H9 (cell line): ENCODE measurements around the gene ZNF292. TPM values are rescaled to one million over a fixed set of nuclear protein-coding genes. Genes with fewer than 3 reads are reported as not detected.

ENCODE experiments used
- DNase-seq: peaks from one replicate; pipeline ENCODE4 v3.0.0-alpha.2; 2017
- H2AFZ ChIP-seq: one replicate; pipeline ENCODE4 v1.6.1; 2013; ENCODE audit warnings: mild to moderate bottlenecking, low read length, control low read depth, moderate library complexity
- H2AK5ac ChIP-seq: 2 replicates; pipeline ENCODE4 v1.6.1; 2013; ENCODE audit warnings: low read length, control low read depth, mixed read lengths; ENCODE audit not compliant: insufficient read length
- H2BK120ac ChIP-seq: one replicate; pipeline ENCODE4 v1.6.1; 2013; ENCODE audit warnings: low read depth, mild to moderate bottlenecking, low read length, control low read depth, inconsistent platforms; ENCODE audit not compliant: poor library complexity, severe bottlenecking
- H2BK12ac ChIP-seq: 2 replicates; pipeline ENCODE4 v1.6.1; 2013; ENCODE audit warnings: low read length, control low read depth, mixed read lengths, low read depth; ENCODE audit not compliant: insufficient read length
- H2BK15ac ChIP-seq: 2 replicates; pipeline ENCODE4 v1.6.1; 2013; ENCODE audit warnings: low read depth, low read length, control low read depth
- H2BK20ac ChIP-seq: one replicate; pipeline ENCODE4 v1.6.1; 2013; ENCODE audit warnings: low read depth, mild to moderate bottlenecking, low read length, control low read depth, inconsistent platforms; ENCODE audit not compliant: poor library complexity, severe bottlenecking
- H2BK5ac ChIP-seq: 2 replicates; pipeline ENCODE4 v1.6.1; 2013; ENCODE audit warnings: low read length, control low read depth, mixed read lengths; ENCODE audit not compliant: insufficient read length
- H3K14ac ChIP-seq: 2 replicates; pipeline ENCODE4 v1.6.1; 2013; ENCODE audit warnings: low read length, control low read depth; ENCODE audit not compliant: insufficient read depth
- H3K18ac ChIP-seq: 2 replicates; pipeline ENCODE4 v1.6.1; 2013; ENCODE audit warnings: low read depth, mild to moderate bottlenecking, mixed read lengths, low read length, control low read depth; ENCODE audit not compliant: insufficient read length
- H3K23ac ChIP-seq: 2 replicates; pipeline ENCODE4 v1.6.1; 2013; ENCODE audit warnings: low read length, control low read depth, mixed read lengths, low read depth; ENCODE audit not compliant: insufficient read length
- H3K23me2 ChIP-seq: 2 replicates; pipeline ENCODE4 v1.6.1; 2013; ENCODE audit warnings: low read depth, mild to moderate bottlenecking, mixed read lengths, low read length, control low read depth; ENCODE audit not compliant: insufficient read length, poor library complexity, severe bottlenecking
- H3K27ac ChIP-seq: 2 replicates; pipeline ENCODE4 v1.5.1; 2013; ENCODE audit warnings: low read length, control low read depth, mixed read lengths, low read depth; ENCODE audit not compliant: insufficient read length
- H3K27me3 ChIP-seq: 2 replicates; pipeline ENCODE4 v1.6.1; 2013; ENCODE audit warnings: low read length, control low read depth, inconsistent platforms; ENCODE audit not compliant: insufficient read depth
- H3K4ac ChIP-seq: 2 replicates; pipeline ENCODE4 v1.6.1; 2013; ENCODE audit warnings: low read depth, mild to moderate bottlenecking, control low read depth, inconsistent platforms, low read length, moderate library complexity
- H3K4me1 ChIP-seq: 2 replicates; pipeline ENCODE4 v1.6.1; 2013; ENCODE audit warnings: low read length, control low read depth, inconsistent platforms; ENCODE audit not compliant: insufficient read depth
- H3K4me2 ChIP-seq: 2 replicates; pipeline ENCODE4 v1.6.1; 2013; ENCODE audit warnings: low read length, control low read depth, mixed read lengths; ENCODE audit not compliant: insufficient read length, insufficient read depth
- H3K56ac ChIP-seq: 2 replicates; pipeline ENCODE4 v1.6.1; 2013; ENCODE audit warnings: low read depth, mild to moderate bottlenecking, mixed read lengths, low read length, control low read depth; ENCODE audit not compliant: insufficient read length
- H3K79me1 ChIP-seq: 2 replicates; pipeline ENCODE4 v1.6.1; 2013; ENCODE audit warnings: low read depth, mild to moderate bottlenecking, moderate library complexity, low read length, control low read depth, inconsistent platforms; ENCODE audit not compliant: insufficient read depth, poor library complexity, severe bottlenecking
- H3K79me2 ChIP-seq: 2 replicates; pipeline ENCODE4 v1.6.1; 2013; ENCODE audit warnings: low read length, control low read depth, inconsistent platforms; ENCODE audit not compliant: insufficient read depth
- H3K9ac ChIP-seq: 2 replicates; pipeline ENCODE4 v1.6.1; 2013; ENCODE audit warnings: low read length, control low read depth, mixed read lengths; ENCODE audit not compliant: insufficient read length; ENCODE audit errors: extremely low read depth
- H3K9me3 ChIP-seq: one replicate; pipeline ENCODE4 v1.6.1; 2013; ENCODE audit warnings: low read depth, low read length, inconsistent platforms; ENCODE audit not compliant: control insufficient read depth
- H3T11ph ChIP-seq: one replicate; pipeline ENCODE4 v1.6.1; 2013; ENCODE audit warnings: mild to moderate bottlenecking, low read length, control low read depth, inconsistent platforms
- H4K20me1 ChIP-seq: one replicate; pipeline ENCODE4 v1.6.1; 2013; ENCODE audit not compliant: control insufficient read depth, insufficient read length, insufficient read depth
- H4K5ac ChIP-seq: 2 replicates; pipeline ENCODE4 v1.6.1; 2013; ENCODE audit warnings: low read depth, mild to moderate bottlenecking, mixed read lengths, low read length, control low read depth; ENCODE audit not compliant: insufficient read length
- H4K8ac ChIP-seq: replicated peaks from 2 replicates; pipeline ENCODE4 v1.6.1; 2013; ENCODE audit warnings: low read length, control low read depth, mixed read lengths, low read depth; ENCODE audit not compliant: insufficient read length
- H4K91ac ChIP-seq: 2 replicates; pipeline ENCODE4 v1.6.1; 2013; ENCODE audit warnings: low read depth, mild to moderate bottlenecking, moderate library complexity, mixed read lengths, low read length, control low read depth; ENCODE audit not compliant: insufficient read length
- H3K27ac Mint-ChIP-seq, 3 experiments: 2 replicates in 2 of 3; 3 replicates in 1 of 3; pipeline ENCODE4 v1.8.0; 2020 to 2021; ENCODE audit warnings: mixed read lengths in 3 of 3, mild to moderate bottlenecking in 1 of 3, moderate library complexity in 1 of 3
- H3K27me3 Mint-ChIP-seq: 2 replicates; pipeline ENCODE4 v1.8.0; 2021; ENCODE audit warnings: low read depth, mild to moderate bottlenecking, moderate library complexity, mixed read lengths
- H3K36me3 Mint-ChIP-seq, 3 experiments: 2 replicates in 2 of 3; 3 replicates in 1 of 3; pipeline ENCODE4 v1.8.0; 2020 to 2021; ENCODE audit warnings: low read depth in 3 of 3, mixed read lengths in 3 of 3; ENCODE audit not compliant: insufficient read depth in 1 of 3
- H3K4me1 Mint-ChIP-seq, 2 experiments: 2 replicates each; pipeline ENCODE4 v1.8.0; 2020; ENCODE audit warnings: mixed read lengths in 2 of 2
- H3K4me3 Mint-ChIP-seq, 2 experiments: 2 replicates in 1 of 2; 3 replicates in 1 of 2; pipeline ENCODE4 v1.8.0; 2020 to 2021; ENCODE audit warnings: mild to moderate bottlenecking in 2 of 2, mixed read lengths in 2 of 2, moderate library complexity in 1 of 2
- H3K9me3 Mint-ChIP-seq, 2 experiments: 2 replicates in 1 of 2; 3 replicates in 1 of 2; pipeline ENCODE4 v1.8.0; 2020; ENCODE audit warnings: mild to moderate bottlenecking in 2 of 2, mixed read lengths in 2 of 2, moderate library complexity in 1 of 2
- CTCF ChIP-seq: fragments of 200-600 bp; sonication (generic); conservative IDR thresholded peaks from 3 replicates; pipeline ENCODE4 v1.8.0; 2021; ENCODE audit warnings: antibody characterized with exemption, mild to moderate bottlenecking
- WGBS: extraction: QIAGEN DNeasy Blood & Tissue Kit; methylation state at CpG from one replicate; pipeline ENCODE4 v1.1.7; 2013; ENCODE audit warnings: missing lambda C conversion rate, low lambda C conversion rate, mixed read lengths; ENCODE audit not compliant: insufficient read length; ENCODE audit errors: extremely low coverage; 5-methylcytosine and 5-hydroxymethylcytosine counted together
- total RNA-seq: library from RNA; stranded (reverse); gene quantifications from 2 replicates; pipeline ENCODE4 v1.2.1, GENCODE V29; 2021

ZNF292 gene
- total RNA-seq, 1 experiment from 2014 or later = 38.7 TPM

GRCh38 chr6:87199787-87200186, 44.4 kb downstream of the ZNF292 start:
- no peaks in the 10 kb centered on the region for H3K9me3 Mint-ChIP-seq

More at GRCh38 chr6:87199787-87200186, 44.4 kb downstream of the ZNF292 start:
- H3K9ac ChIP-seq = no peak overlapping the region
- H2AK5ac ChIP-seq = no peak overlapping the region
- H4K5ac ChIP-seq = no peak overlapping the region
- no peak overlapping the region for H2AFZ ChIP-seq
- TF ChIP-seq CTCF = no peak
- peaks cover 8% of the 10 kb centered on the region for H3K79me1 ChIP-seq
- DNase-seq = no peak
- H3K4me1 ChIP-seq = peaks cover 3% of the 10 kb centered on the region; the same call in 1 of the 2 replicates
- Mint-ChIP-seq H3K4me3 (no peak overlapping the region), H3K27ac (no peak overlapping the region), H3K36me3 (peaks cover 0 to 13% (median 2%) of the 10 kb centered on the region in 3 experiments; a peak in 3 of 7 replicates), H3K4me1 (peaks cover 23 to 30% of the 10 kb centered on the region in 2 experiments), H3K27me3 (no peaks in the 10 kb centered on the region)
- no peak overlapping the region for H3T11ph ChIP-seq
- H3K79me2 ChIP-seq = peaks cover 19% of the 10 kb centered on the region
- no peak overlapping the region for H3K56ac ChIP-seq
- H3K27me3 ChIP-seq = no peaks in the 10 kb centered on the region
- no peak overlapping the region for H3K4me2 ChIP-seq
- H3K4ac ChIP-seq = no peak overlapping the region
- H2BK15ac ChIP-seq = no peak overlapping the region
- H2BK120ac ChIP-seq = no peak overlapping the region
- no peak overlapping the region for H3K23ac ChIP-seq
- no peak overlapping the region for H4K91ac ChIP-seq
- WGBS = no CpG with 5 or more reads among the region's 1 CpG
- no peak overlapping the region for H2BK20ac ChIP-seq
- H3K23me2 ChIP-seq = no peaks in the 10 kb centered on the region
- H3K14ac ChIP-seq = no peak overlapping the region
- no peak overlapping the region for H2BK12ac ChIP-seq
- no peak overlapping the region for H3K18ac ChIP-seq
- H4K20me1 ChIP-seq = no peaks in the 10 kb centered on the region
- H4K8ac ChIP-seq = no peak overlapping the region
- H2BK5ac ChIP-seq = no peak overlapping the region
- no peaks in the 10 kb centered on the region for H3K9me3 ChIP-seq
- H3K27ac ChIP-seq = no peak overlapping the region
